Stomach (tissue), 9 donors: ENCODE measurements around the gene RNU2-63P. TPM values are rescaled to one million over a fixed set of nuclear protein-coding genes. Genes with fewer than 3 reads are reported as not detected.
"Not testable (repeated sequence)": the region's sequence is repeated elsewhere in the genome, so short reads cannot be mapped to it uniquely, and the experiment has no call there.

Experiments
- DNase-seq, 2 donors: peaks; one replicate each; pipeline versions ENCODE4 v3.0.0 to v3.0.0-alpha.2; 2013 to 2019
- H3K27ac ChIP-seq, 5 donors: fragments of 200-600 bp in 4 of 5; sonication (generic) in 4 of 5; one replicate each; pipeline ENCODE4 v1.5.1; 2013 to 2019; ENCODE audit warnings: mild to moderate bottlenecking in 1 of 5, moderate library complexity in 1 of 5
- H3K27me3 ChIP-seq, 3 donors: fragments of 200-600 bp; sonication (generic); one replicate each; pipeline ENCODE4 v1.5.1; 2017 to 2019; ENCODE audit warnings: mixed run types in 1 of 3
- H3K36me3 ChIP-seq, 4 donors: fragments of 200-600 bp; sonication (generic); 1 replicate in 3 of 4; 2 replicates in 1 of 4; pipeline ENCODE4 v1.5.1; 2016 to 2019
- H3K4me1 ChIP-seq, 4 donors: fragments of 200-600 bp; sonication (generic); one replicate each; pipeline ENCODE4 v1.5.1; 2016 to 2019
- H3K4me3 ChIP-seq, 4 donors: fragments of 200-600 bp; sonication (generic) in 3 of 4; one replicate each; pipeline ENCODE4 v1.5.1; 2016 to 2019; ENCODE audit warnings: mild to moderate bottlenecking in 1 of 4
- H3K9me3 ChIP-seq, 4 donors: fragments of 200-600 bp; sonication (generic); one replicate each; pipeline ENCODE4 v1.5.1; 2016 to 2019
- CTCF ChIP-seq, 7 experiments: fragments of 450-650 bp in 4 of 7; fragments of 200-600 bp in 3 of 7; sonication (generic) in 3 of 7; IDR thresholded peaks; one replicate each; pipeline ENCODE4 v1.5.1; 2016 to 2019; ENCODE audit warnings: antibody characterized with exemption in 7 of 7, control low read depth in 2 of 7, mild to moderate bottlenecking in 1 of 7
- EP300 ChIP-seq: sonication (generic); formaldehyde crosslinking; IDR thresholded peaks from one replicate; pipeline ENCODE4 v1.6.1; 2017; ENCODE audit warnings: antibody characterized with exemption
- POLR2A ChIP-seq, 4 donors: fragments of 450-650 bp; IDR thresholded peaks; one replicate each; pipeline ENCODE4 v1.6.1; 2016; ENCODE audit warnings: antibody characterized with exemption in 4 of 4, control low read depth in 2 of 4, mild to moderate bottlenecking in 1 of 4, moderate library complexity in 1 of 4
- POLR2AphosphoS5 ChIP-seq, 3 donors: sonication (generic); formaldehyde crosslinking; IDR thresholded peaks; one replicate each; pipeline ENCODE4 v1.6.1; 2016; ENCODE audit warnings: antibody characterized with exemption in 3 of 3
- WGBS, 5 donors: extraction: QIAGEN DNeasy Blood & Tissue Kit in 3 of 5; methylation state at CpG; one replicate each; pipeline versions ENCODE4 v1.1.5 to v1.1.7; 2013 to 2018; 5-methylcytosine and 5-hydroxymethylcytosine counted together
- intact Hi-C: fragments of 100-400 bp; cut with DNase I; formaldehyde crosslinking; loops from one replicate; pipeline ENCODE4 v1.15.1; 2023; ENCODE audit warnings: low total_unique reads
- polyA plus RNA-seq, 3 donors: library from polyadenylated mRNA; stranded (reverse); fragments of 200-250 nt; gene quantifications; one replicate each; pipeline ENCODE4 v1.2.3, GENCODE V29; 2013
- total RNA-seq, 5 donors: library from RNA; depleted of rRNA; stranded (reverse); fragments of >200 nt; gene quantifications; one replicate each; pipeline versions ENCODE4 v1.1.0 to v1.2.3, GENCODE V29; 2014 to 2016
- donor health status: healthy with polysubstance abuse.
- donor health status: Bipolar disorder and iron deficiency.
- donor health status: healthy.

RNU2-63P gene
- total and polyA plus RNA-seq, 8 donors, result not detected

GRCh38 chr2:88053934-88054781 is 37.8 kb upstream of the RNU2-63P start:
- DNase-seq, result no peak
- TF ChIP-seq EP300, result no peak
- Histone ChIP-seq H3K27ac (peak overlapping the region; percentile 94 to 100 (median 98)), H3K27me3 (no peaks in the 10 kb centered on the region), H3K36me3 (peaks cover 0 to 3% (median 0%) of the 10 kb centered on the region in 4 donors), H3K4me1 (peaks cover 17 to 59% (median 33%) of the 10 kb centered on the region in 4 donors), H3K9me3 (no peaks in the 10 kb centered on the region), H3K4me3 (peak overlapping the region; percentile 65 to 94 (median 82))
- WGBS, 5 donors, result 26 to 45% (median 35%) methylated on average over 10 of the region's 10 CpGs
- intact Hi-C loops, result no loop called here

GRCh38 chr2:88053296-88053695 is 36.9 kb upstream of the RNU2-63P start:
- intact Hi-C loops, result no loop called here

GRCh38 chr2:88051792-88052191 is 35.4 kb upstream of the RNU2-63P start:
- DNase-seq, result no peak
- Histone ChIP-seq H3K27ac (no peak overlapping the region), H3K27me3 (no peaks in the 10 kb centered on the region), H3K36me3 (peaks cover 0 to 3% (median 0%) of the 10 kb centered on the region in 4 donors), H3K9me3 (no peaks in the 10 kb centered on the region), H3K4me1 (peaks cover 17 to 59% (median 37%) of the 10 kb centered on the region in 4 donors), H3K4me3 (no peak overlapping the region)
- 78 to 88% (median 87%) methylated on average over 2 of the region's 2 CpGs for WGBS, 5 donors
- TF ChIP-seq CTCF (IDR thresholded peaks at IDR 0.05), result no peak
- no peak for TF ChIP-seq POLR2AphosphoS5 (IDR thresholded peaks at IDR 0.05)
- no peak for TF ChIP-seq POLR2A (IDR thresholded peaks at IDR 0.05)
- no peak for TF ChIP-seq EP300
- intact Hi-C loops, result no loop called here

More at GRCh38 chr2:88053296-88053695, 36.9 kb upstream of the RNU2-63P start:
- peaks cover 0 to 3% (median 0%) of the 10 kb centered on the region in 4 donors for H3K36me3 ChIP-seq
- 15 to 34% (median 21%) methylated on average over 1 of the region's 1 CpG for WGBS, 5 donors
- no peaks in the 10 kb centered on the region for H3K27me3 ChIP-seq
- TF ChIP-seq POLR2AphosphoS5 (IDR thresholded peaks at IDR 0.05), result peak in 1 of 3 donors; percentile 32
- TF ChIP-seq EP300, result no peak
- peak overlapping the region in 1 of 4 donors; percentile 83 for H3K4me3 ChIP-seq
- peak overlapping the region in 3 of 5 donors; percentile 98 to 100 (median 99) for H3K27ac ChIP-seq
- H3K4me1 ChIP-seq, result peaks cover 17 to 59% (median 36%) of the 10 kb centered on the region in 4 donors
- DNase-seq, result peak in 1 of 2 donors; percentile 37
- H3K9me3 ChIP-seq, result no peaks in the 10 kb centered on the region

- no peak overlapping the region for H3K4me3 ChIP-seq
- H3K9me3 ChIP-seq, result no peaks in the 10 kb centered on the region
- TF ChIP-seq CTCF (IDR thresholded peaks at IDR 0.05) (no peak), POLR2AphosphoS5 (IDR thresholded peaks at IDR 0.05) (no peak), EP300 (no peak), POLR2A (IDR thresholded peaks at IDR 0.05) (no peak)
- no peak overlapping the region for H3K27ac ChIP-seq
- peaks cover 0 to 3% (median 0%) of the 10 kb centered on the region in 4 donors for H3K36me3 ChIP-seq
- peaks cover 17 to 48% (median 30%) of the 10 kb centered on the region in 4 donors for H3K4me1 ChIP-seq
- whole genome bisulfite sequencing, 5 donors, result 76 to 89% (median 84%) methylated on average over 1 of the region's 1 CpG
- no peaks in the 10 kb centered on the region for H3K27me3 ChIP-seq
- DNase-seq, result no peak
- intact Hi-C loops, result no loop called here
Observed at GRCh38 chr2:88049622-88050021, 33.3 kb upstream of the RNU2-63P start.

- intact Hi-C loops, result no loop called here
- H3K4me3 ChIP-seq, result no peak overlapping the region
- no peak overlapping the region for H3K27ac ChIP-seq
- H3K27me3 ChIP-seq, result no peaks in the 10 kb centered on the region
- no peak for DNase-seq
- no peak for TF ChIP-seq POLR2AphosphoS5 (IDR thresholded peaks at IDR 0.05)
- no peak for TF ChIP-seq POLR2A (IDR thresholded peaks at IDR 0.05)
- no peak for TF ChIP-seq CTCF (IDR thresholded peaks at IDR 0.05)
- no peak for TF ChIP-seq EP300
- 92 to 98% (median 96%) methylated on average over 3 of the region's 3 CpGs for WGBS, 5 donors
- H3K4me1 ChIP-seq, result peaks cover 6 to 37% (median 23%) of the 10 kb centered on the region in 4 donors
- H3K36me3 ChIP-seq, result peaks cover 0 to 7% (median 5%) of the 10 kb centered on the region in 4 donors
- H3K9me3 ChIP-seq, result no peaks in the 10 kb centered on the region
Observed at GRCh38 chr2:88048541-88048940, 32.2 kb upstream of the RNU2-63P start.

GRCh38 chr2:88045561-88045960 is 29.2 kb upstream of the RNU2-63P start:
- H3K4me3 ChIP-seq, intact Hi-C loops, H3K27ac ChIP-seq, H3K27me3 ChIP-seq, DNase-seq, H3K9me3 ChIP-seq, H3K36me3 ChIP-seq: not testable (repeated sequence)
- WGBS, 5 donors, result 89 to 97% (median 96%) methylated on average over 6 of the region's 6 CpGs
- H3K4me1 ChIP-seq, result peaks cover 0 to 28% (median 13%) of the 10 kb centered on the region in 4 donors
